Cardiac muscle cell (in vitro differentiated cells and primary cell): ENCODE data around the gene DAP3. TPM values are rescaled to one million over a fixed set of nuclear protein-coding genes. Genes with fewer than 3 reads are reported as not detected.
"Not testable (repeated sequence)": the region's sequence is repeated elsewhere in the genome, so short reads cannot be mapped to it uniquely, and the experiment has no call there.

Source experiments
- DNase-seq, 2 donors: peaks; one replicate each; pipeline versions ENCODE4 v3.0.0 to v3.0.0-alpha.2; 2010 to 2017; ENCODE audit warnings: low read depth in 1 of 2, low spot score in 1 of 2
- H3K27ac ChIP-seq: fragments of 200-600 bp; sonication (generic); 2 replicates; pipeline ENCODE4 v1.5.1; 2016
- H3K27me3 ChIP-seq: fragments of 200-600 bp; sonication (generic); 2 replicates; pipeline ENCODE4 v1.6.0; 2016; ENCODE audit warnings: control low read depth
- H3K36me3 ChIP-seq: fragments of 200-600 bp; sonication (generic); 2 replicates; pipeline ENCODE4 v1.5.1; 2016; ENCODE audit warnings: control low read depth
- H3K4me1 ChIP-seq: fragments of 200-600 bp; sonication (generic); 2 replicates; pipeline ENCODE4 v1.8.1; 2017; ENCODE audit warnings: low read depth, mild to moderate bottlenecking, mixed run types
- H3K4me3 ChIP-seq: fragments of 200-600 bp; sonication (generic); 2 replicates; pipeline ENCODE4 v1.5.1; 2016; ENCODE audit warnings: mild to moderate bottlenecking
- H3K9me3 ChIP-seq: fragments of 200-600 bp; sonication (generic); 2 replicates; pipeline ENCODE4 v1.5.1; 2017; ENCODE audit warnings: low read depth, mild to moderate bottlenecking, control low read depth
- polyA plus RNA-seq: library from polyadenylated mRNA; unstranded; fragments of >200 nt; fragmentation: Nextera tagmentation; extraction: Ambion mirVana; gene quantifications from 2 replicates; pipeline ENCODE4 v1.2.1, GENCODE V29; 2016
- total RNA-seq: library from RNA; depleted of rRNA; stranded (reverse); fragments of >200 nt; gene quantifications from 2 replicates; pipeline ENCODE4 v1.2.3, GENCODE V29; 2016
- TF ChIP-seq, protein P1 (sequence below): IDR thresholded peaks from 2 replicates; pipeline ENCODE4 v1.5.1; 2012; ENCODE audit warnings: low read depth, mild to moderate bottlenecking, low read length

The DAP3 gene
- total and polyA plus RNA-seq, 2 experiments from 2014 or later = 91.2 to 116 TPM

DNA sequence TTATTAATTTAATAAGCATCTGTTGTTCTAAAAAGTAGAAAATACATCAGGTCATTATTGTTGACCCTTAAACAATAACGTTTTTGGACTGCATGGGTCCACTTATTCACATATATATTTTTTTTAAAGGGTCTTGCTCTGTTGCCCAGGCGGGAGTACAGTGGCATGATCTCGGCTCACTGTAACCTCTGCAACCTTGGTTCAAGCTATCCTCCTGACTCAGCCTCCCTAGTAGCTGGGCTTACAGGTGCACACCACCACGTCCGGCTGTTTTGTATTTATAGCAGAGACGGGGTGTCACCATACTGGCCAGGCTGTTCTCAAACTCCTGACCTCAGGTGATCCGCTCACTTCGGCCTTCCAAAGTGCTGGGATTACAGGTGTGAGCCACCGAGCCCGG is 53.0 kb downstream of the DAP3 start:
- TF ChIP-seq, protein P1, sequence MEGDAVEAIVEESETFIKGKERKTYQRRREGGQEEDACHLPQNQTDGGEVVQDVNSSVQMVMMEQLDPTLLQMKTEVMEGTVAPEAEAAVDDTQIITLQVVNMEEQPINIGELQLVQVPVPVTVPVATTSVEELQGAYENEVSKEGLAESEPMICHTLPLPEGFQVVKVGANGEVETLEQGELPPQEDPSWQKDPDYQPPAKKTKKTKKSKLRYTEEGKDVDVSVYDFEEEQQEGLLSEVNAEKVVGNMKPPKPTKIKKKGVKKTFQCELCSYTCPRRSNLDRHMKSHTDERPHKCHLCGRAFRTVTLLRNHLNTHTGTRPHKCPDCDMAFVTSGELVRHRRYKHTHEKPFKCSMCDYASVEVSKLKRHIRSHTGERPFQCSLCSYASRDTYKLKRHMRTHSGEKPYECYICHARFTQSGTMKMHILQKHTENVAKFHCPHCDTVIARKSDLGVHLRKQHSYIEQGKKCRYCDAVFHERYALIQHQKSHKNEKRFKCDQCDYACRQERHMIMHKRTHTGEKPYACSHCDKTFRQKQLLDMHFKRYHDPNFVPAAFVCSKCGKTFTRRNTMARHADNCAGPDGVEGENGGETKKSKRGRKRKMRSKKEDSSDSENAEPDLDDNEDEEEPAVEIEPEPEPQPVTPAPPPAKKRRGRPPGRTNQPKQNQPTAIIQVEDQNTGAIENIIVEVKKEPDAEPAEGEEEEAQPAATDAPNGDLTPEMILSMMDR = no peak
- Histone ChIP-seq H3K27me3 (no peaks in the 10 kb centered on the region), H3K4me3 (no peak overlapping the region), H3K36me3 (peaks cover 8% of the 10 kb centered on the region), H3K27ac (no peak overlapping the region), H3K4me1 (no peaks in the 10 kb centered on the region), H3K9me3 (no peaks in the 10 kb centered on the region)
- no peak for DNase-seq

DNA sequence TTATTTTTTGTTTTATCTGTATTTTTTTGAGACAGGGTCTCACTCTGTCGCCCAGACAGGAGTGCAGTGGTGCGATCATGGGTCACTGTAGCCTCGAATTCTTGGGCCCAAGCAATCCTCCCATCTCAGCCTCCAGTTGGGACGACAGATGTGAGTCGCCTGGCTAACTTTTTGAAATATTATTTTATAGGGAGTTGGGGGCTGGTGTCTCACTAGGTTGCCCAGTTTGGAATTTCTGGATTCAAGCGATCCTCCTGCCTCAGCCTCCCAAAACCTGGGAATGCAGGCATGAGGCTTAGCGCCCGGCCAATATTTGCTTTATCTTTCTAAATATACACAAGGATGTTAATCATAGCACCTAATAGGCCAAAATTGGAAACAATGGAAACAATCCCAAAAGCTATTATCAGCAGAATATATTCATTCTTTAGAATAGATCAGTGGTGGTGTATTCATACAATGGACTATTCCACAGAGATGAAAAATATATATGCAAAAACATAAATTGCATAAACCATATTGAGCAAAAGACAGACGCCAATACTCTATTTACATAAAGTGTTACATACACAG is 55.9 kb downstream of the DAP3 start:
- no peaks in the 10 kb centered on the region for H3K27me3 ChIP-seq
- no peak overlapping the region for H3K27ac ChIP-seq
- peaks cover 3% of the 10 kb centered on the region for H3K36me3 ChIP-seq
- DNase-seq = no peak
- no peaks in the 10 kb centered on the region for H3K9me3 ChIP-seq
- TF ChIP-seq, protein P1 = no peak
- H3K4me1 ChIP-seq = no peaks in the 10 kb centered on the region
- peak overlapping the region; percentile 66 for H3K4me3 ChIP-seq

DNA sequence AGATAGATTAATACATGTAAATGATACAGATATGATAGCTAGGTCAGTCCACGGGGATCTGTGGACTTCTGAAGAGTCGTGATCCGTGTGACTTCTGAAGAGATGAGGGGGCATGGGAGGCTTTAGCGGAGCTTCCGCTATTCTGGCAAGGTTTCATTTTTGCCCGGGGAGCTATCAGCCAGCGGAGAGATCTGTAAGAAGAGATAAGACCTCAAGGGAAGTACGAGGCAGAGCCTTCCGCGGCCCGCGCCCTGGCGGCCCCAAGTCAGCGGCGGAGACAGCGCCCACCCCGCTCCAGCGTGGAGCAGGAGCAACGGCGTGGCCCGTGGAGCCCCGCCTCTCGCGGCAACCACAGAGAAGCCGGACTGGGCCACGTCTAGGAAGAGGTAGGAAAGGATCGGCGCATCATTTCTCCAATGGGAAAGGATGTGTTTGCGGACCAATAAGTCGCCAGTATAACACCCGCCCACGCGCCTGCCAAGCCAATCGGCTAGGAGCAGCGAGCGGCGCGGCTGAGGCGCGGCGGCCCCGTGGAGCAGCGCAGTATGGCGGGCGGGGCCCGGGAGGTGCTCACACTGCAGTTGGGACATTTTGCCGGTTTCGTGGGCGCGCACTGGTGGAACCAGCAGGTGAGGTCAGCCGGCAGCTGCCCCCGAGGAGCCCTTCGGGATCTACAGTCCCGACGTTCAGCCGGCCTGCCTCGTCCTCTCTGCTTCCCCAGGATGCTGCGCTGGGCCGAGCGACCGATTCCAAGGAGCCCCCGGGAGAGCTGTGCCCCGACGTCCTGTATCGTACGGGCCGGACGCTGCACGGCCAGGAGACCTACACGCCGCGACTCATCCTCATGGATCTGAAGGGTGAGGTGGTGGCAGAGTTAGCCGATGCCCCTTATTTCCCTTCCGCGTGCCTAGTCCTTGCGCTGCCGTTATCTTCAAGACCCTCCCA is 56.7 kb downstream of the DAP3 start:
- Histone ChIP-seq H3K27ac (peak overlapping the region; percentile 44), H3K4me3 (peak overlapping the region; percentile 66)
- not testable (repeated sequence) for H3K36me3 ChIP-seq, H3K9me3 ChIP-seq, H3K4me1 ChIP-seq, H3K27me3 ChIP-seq
- DNase-seq = peak; percentile 95 to 98

DNA sequence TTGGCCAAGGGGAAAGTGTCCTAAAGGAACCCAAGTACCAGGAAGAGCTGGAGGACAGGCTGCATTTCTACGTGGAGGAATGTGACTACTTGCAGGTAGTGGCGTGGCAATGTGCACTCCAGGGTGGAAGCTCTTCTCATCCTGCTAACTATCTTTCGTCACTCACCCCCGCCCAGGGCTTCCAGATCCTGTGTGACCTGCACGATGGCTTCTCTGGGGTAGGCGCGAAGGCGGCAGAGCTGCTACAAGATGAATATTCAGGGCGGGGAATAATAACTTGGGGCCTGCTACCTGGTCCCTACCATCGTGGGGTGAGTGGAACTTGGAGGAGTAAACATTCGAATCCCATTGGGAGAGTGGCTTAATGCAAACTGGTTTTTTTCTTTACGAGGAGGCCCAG is 58.7 kb downstream of the DAP3 start:
- peaks cover 11% of the 10 kb centered on the region for H3K36me3 ChIP-seq
- H3K9me3 ChIP-seq, H3K4me3 ChIP-seq, H3K27me3 ChIP-seq, DNase-seq, H3K27ac ChIP-seq, H3K4me1 ChIP-seq: not testable (repeated sequence)

DNA sequence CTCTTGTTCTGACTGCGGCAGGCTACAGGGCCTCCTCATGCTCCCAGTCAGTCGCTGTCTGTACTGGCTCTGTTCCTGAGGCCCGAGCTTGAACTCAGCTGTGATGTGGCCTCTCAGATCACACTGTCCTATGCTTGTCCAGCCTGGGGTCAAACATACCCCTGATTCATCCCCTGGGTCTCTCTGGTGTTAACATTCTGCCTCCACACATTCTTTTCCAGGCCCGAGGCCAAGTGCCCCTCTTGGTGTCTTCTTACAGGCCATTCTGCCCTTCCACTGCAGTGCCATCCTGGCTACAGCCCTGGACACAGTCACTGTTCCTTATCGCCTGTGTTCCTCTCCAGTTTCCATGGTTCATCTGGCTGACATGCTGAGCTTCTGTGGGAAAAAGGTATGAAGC is 59.2 kb downstream of the DAP3 start:
- not testable (repeated sequence) for H3K27ac ChIP-seq, H3K9me3 ChIP-seq, DNase-seq, H3K27me3 ChIP-seq, H3K4me3 ChIP-seq, H3K4me1 ChIP-seq
- H3K36me3 ChIP-seq = peaks cover 11% of the 10 kb centered on the region

DNA sequence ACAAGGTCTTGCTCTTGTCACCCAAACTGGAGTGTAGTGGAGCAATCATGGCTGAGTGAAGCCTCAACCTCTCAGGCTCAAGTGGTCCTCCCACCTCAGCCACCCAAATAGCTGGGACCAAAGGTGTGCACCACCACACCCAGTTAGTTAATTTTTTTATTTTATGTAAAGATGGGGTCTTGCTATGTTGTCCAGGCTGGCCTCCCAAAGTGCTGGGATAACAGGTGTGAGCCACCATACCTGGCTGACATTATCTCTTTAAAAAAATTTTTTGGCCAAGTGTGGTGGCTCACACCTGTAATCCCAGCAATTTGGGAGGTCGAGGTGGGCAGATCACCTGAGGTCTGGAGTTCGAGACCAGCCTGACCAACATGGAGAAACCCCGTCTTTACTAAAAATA is 70.1 kb downstream of the DAP3 start:
- H3K4me3 ChIP-seq, H3K27me3 ChIP-seq, H3K27ac ChIP-seq, DNase-seq, H3K9me3 ChIP-seq, H3K4me1 ChIP-seq: not testable (repeated sequence)
- peaks cover 52% of the 10 kb centered on the region for H3K36me3 ChIP-seq

DNA sequence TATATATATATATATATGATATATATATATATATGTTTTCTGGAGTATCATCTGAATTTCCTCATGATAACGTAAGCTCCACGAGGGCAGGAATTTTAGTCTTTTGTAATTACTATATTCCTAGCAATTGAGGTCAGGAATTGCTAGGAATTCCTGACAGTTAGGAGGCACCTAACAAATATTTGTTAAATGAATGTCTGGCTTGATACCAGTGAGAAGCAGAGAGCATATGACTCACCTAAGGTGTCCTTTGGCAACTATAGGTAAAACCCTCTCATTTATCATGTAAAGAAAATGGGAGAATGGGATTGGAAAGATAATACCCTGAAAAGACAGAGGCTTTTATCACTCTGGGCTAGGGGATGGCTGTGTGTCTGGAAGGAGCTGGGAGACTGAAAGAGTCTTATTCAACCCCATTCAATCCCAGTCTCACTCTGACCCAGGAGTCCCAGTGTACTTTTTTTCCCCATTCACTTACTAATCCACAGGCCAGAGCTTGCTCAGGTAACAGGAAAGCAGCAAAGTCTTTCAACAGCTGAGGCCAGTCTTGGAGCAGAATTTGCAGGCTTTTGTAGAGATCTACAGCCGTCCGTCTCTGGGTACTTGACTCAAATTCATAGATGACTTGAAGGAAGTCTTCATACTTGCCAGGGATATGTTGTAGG is 71.2 kb downstream of the DAP3 start:
- Histone ChIP-seq H3K27me3 (no peaks in the 10 kb centered on the region), H3K9me3 (no peaks in the 10 kb centered on the region), H3K4me1 (no peaks in the 10 kb centered on the region), H3K4me3 (no peak overlapping the region), H3K36me3 (peaks cover 49% of the 10 kb centered on the region), H3K27ac (no peak overlapping the region)
- DNase-seq = no peak
- TF ChIP-seq, protein P1 = no peak
